Activated CD8-positive, alpha-beta memory T cell treated with anti-CD3 and anti-CD28 coated beads, Interleukin-2, amount 50 U/mL, for 1 hour (primary cell): Measurements from ENCODE around the gene SPA17.

Experiments
- DNase-seq: peaks from one replicate; pipeline ENCODE4 v3.0.0-alpha.2; 2020; ENCODE audit errors: extremely low read depth

SPA17 gene

DNA sequence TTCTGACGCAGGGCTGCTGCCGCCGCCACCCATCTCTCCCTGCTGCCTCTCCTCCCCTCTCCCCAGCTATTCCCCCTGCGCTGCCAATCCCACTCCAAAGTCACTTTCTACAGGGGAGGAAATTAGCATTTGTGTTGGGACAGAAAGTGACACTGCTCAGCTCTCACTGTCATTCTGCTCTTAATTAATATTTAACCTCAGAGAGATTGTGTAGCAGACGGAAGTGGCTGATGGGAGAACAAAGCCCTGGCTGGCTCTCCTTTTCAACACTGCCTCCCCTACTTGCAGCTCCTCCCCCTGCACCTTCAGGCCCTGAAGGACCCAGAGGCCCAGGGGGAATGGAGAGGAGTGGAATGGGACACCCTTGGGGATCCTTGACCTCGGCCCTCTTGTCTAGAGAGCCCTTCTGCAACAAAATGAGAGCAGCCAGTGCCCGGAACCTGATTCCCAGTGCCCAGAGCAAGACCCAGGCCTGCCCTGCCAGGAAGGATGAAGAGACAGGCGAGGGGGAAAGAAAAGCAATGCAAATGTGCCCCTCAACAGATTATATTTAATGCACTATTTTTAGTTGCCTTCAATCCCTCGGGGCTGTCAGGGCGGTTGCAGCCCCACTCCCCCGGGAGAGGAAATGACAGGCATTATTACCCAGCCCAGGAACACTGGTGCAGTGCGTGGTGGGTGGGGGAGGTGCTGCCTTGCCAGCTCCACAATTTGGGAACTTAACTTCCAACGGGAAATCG is 51.4 kb downstream of the SPA17 start:
- no peak for DNase-seq

DNA sequence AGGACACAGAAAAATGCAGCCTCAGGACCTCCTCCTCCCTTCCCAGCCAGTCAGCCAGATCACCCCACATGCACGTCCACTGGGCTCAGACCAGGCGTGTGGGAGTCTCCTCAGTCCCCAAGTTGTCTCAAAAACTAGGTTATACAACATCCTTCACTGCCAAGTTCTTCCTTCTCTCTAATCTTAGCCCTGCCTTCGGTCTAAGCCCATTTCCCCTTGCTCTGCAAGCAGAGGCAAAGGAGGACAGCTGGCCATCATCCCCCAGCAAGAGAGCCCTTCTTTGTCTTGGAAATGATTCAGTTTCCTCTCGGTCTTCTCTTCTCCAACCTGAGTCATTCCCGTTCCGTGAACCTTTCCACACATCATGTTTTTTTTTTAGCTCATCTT is 52.0 kb downstream of the SPA17 start:
- DNase-seq, result no peak

DNA sequence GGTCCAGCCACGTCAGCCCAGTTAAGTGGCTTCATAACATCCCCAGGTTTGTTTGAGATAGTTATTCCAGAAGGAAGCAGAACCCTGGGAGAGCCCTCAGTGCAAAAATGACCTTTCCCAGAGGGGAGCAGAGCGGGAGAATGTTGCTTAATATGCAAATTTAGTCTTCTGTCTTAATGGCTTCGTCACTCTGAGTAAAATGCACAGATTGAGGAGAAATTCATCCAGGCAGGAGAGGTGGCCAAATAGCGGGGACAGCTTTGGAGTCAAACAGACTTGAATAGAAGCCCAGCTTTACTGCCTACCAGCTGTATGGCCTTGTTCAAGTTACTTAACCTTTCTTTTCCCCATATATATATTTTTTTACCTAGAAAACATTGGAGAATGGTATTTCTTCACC is 53.8 kb downstream of the SPA17 start:
- DNase-seq, result no peak

DNA sequence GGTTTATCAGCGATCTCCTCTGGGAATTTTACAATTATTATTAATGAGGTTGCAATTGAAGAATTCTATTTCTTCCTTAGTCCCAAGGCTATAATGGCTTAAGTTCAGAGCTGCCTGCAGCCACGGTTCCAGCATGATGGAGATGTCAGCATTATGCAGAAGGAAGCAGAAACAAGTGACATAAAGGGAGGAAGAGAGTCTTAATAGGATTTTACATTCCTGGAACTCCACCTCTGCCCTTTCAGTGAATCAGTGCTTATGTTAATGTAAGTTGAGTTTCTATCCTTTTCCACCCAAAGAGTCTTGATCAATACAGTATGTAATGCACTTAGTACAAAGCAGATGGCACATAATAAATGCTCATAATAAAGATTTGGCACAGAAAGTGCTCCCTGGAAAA is 54.4 kb downstream of the SPA17 start:
- DNase-seq, result no peak

- no peak for DNase-seq
Measured at GRCh38 chr11:124729571-124729970, 55.9 kb downstream of the SPA17 start.

GRCh38 chr11:124732230-124732629 is 58.5 kb downstream of the SPA17 start:
- no peak for DNase-seq

DNA sequence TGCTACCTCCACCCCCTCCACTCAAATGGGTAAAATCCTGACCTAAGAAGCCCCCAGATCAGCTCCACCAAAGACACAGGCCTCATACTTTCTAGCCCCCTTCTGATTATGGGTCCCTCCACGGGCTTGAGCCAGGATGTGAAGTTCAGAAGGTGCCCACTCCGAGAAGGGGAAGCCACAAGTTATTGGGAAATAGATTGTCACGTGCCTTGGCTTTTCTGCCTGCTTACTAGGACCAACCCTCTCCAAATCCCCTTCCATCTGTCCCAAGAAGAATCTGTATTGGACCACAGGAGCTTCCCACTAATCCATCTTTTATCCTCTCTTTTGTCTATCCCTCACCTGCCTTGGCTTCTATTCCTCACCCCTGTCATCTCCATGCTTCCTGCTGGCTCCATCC is 63.0 kb downstream of the SPA17 start:
- DNase-seq, result no peak

DNA sequence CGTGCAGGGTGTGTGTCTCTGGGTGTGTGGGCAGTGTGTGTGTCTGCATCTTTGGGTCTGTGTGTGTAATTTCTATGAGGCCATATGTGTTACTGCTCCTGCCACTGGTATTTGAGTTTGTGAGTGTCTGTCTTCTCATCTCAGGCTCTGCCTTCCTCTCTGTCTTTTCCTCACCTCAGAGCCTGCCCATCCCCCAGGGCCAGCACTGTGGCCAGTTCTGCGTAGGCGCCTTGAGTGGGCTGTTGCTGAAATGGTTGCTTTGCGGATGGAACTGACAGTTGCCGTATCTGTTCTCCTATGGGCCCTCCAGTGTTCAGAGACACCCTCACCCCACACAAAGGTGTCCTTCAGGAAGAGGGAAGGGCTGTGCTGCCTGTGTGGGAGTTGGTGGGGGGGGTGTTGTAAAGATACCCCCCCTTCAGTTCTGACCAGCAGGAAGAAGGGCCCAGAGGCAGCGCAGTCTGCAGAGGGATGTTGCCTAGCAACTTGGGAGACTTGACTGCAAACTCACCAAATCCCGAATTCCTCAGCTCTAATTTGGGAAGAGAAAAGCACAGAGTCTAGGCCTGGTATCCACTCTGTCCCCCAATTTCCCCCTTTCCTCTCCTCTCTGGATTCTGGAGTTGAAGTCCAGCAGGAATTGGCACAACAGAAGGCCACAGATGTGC is 64.1 kb downstream of the SPA17 start:
- no peak for DNase-seq

DNA sequence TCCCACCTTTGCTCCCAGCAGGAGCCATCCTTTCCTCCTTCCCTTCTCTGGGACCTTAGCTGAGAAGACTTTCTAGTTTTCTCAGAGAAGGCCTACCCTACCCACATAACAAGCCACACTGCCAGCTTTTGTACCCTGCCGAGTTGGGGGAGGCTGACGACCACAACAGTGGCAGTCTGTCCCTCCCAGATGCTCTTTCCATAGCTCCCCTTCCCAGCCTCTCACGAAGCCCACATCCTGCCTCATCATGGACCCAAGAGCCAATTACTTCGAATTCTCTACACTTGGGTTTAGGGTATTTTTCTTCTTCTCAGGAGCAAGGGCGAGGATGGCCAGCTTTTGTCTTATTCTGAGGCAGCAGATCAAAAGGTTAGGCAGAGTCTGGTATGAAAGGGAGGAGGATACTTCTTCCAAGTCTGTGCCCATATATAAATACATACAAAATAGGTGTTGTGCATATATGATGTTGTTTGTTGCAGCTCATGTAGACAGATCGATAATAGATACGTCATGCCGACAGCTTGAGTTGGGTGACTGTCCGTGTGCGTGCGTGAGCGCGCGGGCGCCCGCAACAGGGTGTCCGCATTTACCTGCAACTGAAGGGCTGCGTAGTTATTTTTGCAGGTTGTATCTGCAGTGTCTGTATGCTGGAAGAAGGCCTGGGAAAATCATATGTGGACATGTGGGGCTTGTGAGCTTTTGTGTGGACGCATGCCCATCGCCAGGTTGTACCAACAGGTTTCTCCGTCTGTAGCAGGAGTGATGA is 65.2 kb downstream of the SPA17 start:
- no peak for DNase-seq

DNA sequence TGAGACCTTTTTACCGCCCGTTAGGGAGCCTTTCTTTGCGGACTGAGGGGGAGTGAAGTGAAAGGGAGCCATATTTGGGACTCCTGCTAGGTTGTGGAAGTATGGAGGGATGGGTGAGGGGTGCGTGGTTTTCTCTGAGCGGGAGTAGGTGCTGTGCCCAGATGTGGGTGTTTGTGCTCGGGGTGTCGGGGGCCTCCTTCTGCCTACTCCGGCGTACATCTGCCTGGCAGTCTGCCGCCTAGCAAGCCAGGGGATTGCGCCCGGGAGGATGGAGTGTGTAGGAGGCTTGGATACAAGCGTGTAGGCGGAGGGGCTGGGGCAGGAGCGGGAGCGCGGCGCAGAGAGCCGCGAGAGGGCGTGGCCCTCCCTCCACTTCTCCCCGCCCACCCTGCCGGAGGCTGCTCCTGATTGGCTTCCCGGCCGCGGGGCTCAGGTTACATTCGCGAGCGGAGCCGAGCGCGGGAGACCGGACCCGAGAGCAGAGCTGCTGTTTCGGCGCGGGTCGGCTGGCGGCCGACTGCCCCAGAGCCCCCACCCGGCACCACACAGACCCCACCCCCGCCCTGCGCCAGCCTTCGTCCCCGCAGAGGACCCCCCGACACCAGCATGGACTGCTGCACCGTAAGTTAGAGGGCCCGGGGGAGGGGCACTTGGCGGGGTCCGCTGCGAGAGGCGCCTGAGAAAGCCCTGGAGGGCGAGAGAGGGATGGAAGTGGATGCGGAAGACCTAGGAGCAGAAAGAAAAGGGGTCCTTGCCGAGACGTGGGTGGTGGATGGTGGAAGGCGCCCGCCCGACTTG is 66.0 kb downstream of the SPA17 start, which contains the start of gene NRGN:
Gene NRGN, plus strand, starts transcription at position 464 of the 798 bp plus-strand sequence. Its CDS starts 143 bp downstream, at position 607.
- peak; percentile 61 for DNase-seq

DNA sequence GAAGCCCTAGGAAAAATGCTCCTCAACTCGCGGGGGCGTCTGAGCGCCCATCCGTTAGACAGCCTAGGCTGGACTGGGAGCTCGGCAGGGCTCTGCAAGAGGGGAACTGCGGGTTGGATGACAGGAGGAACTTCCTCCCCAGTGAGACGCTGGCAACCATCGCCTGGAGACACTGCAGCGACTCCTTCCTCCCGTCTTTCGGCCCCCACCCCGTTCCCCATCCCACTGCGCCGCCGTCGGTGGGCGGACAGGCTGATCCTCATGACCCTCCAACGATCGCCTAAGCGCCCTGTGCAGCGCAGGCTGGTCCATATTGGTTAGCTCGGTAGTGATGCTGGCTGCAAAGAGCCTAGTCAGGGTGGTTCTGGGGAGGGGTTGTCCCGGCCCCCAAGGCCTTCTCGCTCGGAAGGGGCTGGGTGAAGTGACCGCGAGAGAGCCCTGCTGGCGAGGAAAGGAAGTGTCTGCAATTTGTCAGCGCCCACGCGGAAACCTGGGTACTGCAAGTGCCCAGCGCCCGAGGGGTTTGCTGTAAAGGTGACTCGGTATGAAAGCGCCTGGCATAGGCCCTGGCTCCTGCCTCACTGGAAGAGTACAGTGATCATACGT is 66.7 kb downstream of the SPA17 start:
- DNase-seq, result no peak

DNA sequence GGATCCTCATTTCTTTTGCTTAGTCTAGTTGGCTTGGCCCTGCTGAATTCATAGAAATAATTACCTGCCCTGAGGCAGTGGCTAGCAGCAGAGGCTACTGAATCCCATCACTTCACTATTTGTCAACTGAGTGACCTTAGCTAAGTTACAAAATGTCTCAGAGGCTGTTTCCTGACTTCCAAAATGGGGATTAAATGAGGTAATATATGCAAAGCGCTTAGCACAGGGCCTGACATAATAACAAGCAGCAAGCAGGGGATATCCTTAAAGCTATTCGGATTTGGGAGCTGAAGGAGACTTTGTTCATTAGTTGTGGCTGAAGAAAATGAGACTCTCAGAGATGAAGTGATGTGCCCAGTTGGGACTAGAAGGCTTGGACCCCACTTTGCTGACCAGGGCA is 68.9 kb downstream of the SPA17 start:
- DNase-seq, result no peak

DNA sequence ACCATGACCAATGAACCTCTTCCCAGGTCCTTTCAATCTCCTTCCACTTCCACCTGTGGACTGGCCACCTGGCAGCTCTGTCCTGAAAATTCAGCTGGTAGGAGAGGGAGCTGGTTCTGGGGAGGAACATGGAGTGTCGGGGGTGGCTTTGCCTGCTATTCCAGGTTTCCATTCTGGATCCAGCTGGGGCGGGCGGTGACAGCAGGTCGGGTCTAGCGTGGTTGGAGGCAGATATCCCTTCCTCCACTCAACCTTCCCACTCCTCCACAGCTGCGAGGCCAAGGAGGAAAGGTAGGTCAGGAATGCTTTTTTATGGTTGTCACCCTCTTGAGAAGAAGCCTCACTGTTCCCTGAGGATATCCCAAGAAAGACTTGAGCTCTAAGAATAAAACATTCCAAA is 69.3 kb downstream of the SPA17 start:
- no peak for DNase-seq

GRCh38 chr11:124745270-124745834 is 71.6 kb downstream of the SPA17 start:
- no peak for DNase-seq

DNA sequence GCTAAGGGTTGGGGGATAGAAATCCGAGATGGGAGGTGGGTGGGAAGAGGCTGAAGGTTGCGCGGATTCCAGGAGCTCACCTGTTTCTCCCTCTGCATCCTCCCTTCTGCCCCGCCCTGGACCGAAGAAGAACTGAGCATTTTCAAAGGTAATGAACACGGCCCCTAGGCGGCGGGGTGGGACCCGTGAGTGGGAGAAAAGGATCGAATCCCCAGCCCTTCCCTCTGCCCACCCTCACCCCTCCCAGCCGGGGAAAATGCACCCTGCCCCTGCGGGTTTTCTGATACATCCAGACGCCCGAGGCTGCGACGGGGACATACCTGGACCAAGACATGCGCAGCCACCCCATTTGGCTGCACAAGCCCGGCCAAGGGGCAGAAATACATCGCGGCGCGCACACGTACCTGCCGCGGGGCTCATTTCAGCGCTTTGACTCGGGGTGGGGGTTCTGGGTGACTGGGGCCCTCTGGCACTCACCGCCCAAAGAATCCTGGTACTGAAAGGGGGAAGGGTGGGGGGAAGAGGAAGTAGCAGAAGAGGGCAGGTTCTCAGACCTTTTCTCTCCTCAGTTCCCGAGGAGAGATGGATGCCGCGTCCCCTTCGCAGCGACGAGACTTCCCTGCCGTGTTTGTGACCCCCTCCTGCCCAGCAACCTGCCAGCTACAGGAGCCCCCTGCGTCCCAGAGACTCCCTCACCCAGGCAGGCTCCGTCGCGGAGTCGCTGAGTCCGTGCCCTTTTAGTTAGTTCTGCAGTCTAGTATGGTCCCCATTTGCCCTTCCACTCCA is 72.3 kb downstream of the SPA17 start:
- no peak for DNase-seq

GRCh38 chr11:124746621-124747243 is 73.0 kb downstream of the SPA17 start:
- DNase-seq, result peak; percentile 43
